ENCODE data around the gene NSUN7.

GRCh38 chr4:40721730-40722171 is 28.0 kb upstream of the NSUN7 start:
- TF ChIP-seq MAZ (IDR thresholded peaks at IDR 0.05; ENCODE audit: borderline replicate concordance, low read depth, low read length) (no peak), MAZ (CRISPR knock-in tag; IDR thresholded peaks at IDR 0.05; ENCODE audit: low read depth) (no peak), MEIS1 (CRISPR knock-in tag; IDR thresholded peaks at IDR 0.05; ENCODE audit: borderline replicate concordance) (no peak), RFX1 (IDR thresholded peaks at IDR 0.05) (no peak), PBX2 (CRISPR knock-in tag; IDR thresholded peaks at IDR 0.05) (no peak), ZNF264 (CRISPR knock-in tag; IDR thresholded peaks at IDR 0.05) (no peak), SNAPC2 (CRISPR knock-in tag; IDR thresholded peaks at IDR 0.05) (no peak), POLR2A (IDR thresholded peaks at IDR 0.05; ENCODE audit: insufficient read depth in 1 of 2, low read depth in 2 of 2, low read length in 2 of 2) (no peak), CTCF (CRISPR knock-in tag; IDR thresholded peaks at IDR 0.05) (no peak), ZFX (CRISPR knock-in tag; IDR thresholded peaks at IDR 0.05; ENCODE audit: low read depth) (no peak), RXRB (CRISPR knock-in tag; IDR thresholded peaks at IDR 0.05; ENCODE audit: borderline replicate concordance) (no peak), E2F1 (CRISPR knock-in tag; IDR thresholded peaks at IDR 0.05) (no peak), ZBTB7B (CRISPR knock-in tag; IDR thresholded peaks at IDR 0.05) (no peak), ZNF235 (CRISPR knock-in tag; IDR thresholded peaks at IDR 0.05; ENCODE audit: borderline replicate concordance) (no peak)
- TF ChIP-seq, protein P1, sequence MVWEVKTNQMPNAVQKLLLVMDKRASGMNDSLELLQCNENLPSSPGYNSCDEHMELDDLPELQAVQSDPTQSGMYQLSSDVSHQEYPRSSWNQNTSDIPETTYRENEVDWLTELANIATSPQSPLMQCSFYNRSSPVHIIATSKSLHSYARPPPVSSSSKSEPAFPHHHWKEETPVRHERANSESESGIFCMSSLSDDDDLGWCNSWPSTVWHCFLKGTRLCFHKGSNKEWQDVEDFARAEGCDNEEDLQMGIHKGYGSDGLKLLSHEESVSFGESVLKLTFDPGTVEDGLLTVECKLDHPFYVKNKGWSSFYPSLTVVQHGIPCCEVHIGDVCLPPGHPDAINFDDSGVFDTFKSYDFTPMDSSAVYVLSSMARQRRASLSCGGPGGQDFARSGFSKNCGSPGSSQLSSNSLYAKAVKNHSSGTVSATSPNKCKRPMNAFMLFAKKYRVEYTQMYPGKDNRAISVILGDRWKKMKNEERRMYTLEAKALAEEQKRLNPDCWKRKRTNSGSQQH (CRISPR knock-in tag; IDR thresholded peaks at IDR 0.05; ENCODE audit: low read depth) = no peak

Measured in HepG2 (cell line).